ENCODE results near the gene RTP5. TPM values are rescaled to one million over a fixed set of nuclear protein-coding genes. Genes with fewer than 3 reads are reported as not detected.

RTP5 gene
- total RNA-seq, 1 donor from 2014 or later, result not detected

DNA sequence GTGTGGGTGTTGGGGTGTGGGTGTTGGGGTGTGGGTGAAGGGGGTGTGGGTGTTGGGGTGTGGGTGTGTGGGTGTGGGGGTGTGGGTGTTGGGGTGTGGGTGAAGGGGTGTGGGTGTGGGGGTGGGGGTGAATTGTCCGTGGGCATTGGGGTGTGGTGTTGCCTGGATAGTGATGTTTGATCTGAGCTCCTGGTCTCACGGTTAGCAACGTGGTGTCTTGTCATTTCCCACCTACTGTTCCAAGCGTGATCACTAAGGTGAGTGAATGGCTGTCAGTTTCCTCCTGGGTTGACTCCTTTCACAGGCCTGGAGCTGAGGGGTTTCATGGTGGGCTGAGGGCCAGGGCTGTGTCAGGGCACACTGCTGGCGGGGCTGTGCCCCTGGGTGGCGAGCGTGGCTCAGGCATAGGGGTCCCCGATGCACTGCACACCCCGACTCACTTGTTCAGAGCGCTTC, 27.2 kb downstream of the RTP5 start:
- TF ChIP-seq, protein P1, sequence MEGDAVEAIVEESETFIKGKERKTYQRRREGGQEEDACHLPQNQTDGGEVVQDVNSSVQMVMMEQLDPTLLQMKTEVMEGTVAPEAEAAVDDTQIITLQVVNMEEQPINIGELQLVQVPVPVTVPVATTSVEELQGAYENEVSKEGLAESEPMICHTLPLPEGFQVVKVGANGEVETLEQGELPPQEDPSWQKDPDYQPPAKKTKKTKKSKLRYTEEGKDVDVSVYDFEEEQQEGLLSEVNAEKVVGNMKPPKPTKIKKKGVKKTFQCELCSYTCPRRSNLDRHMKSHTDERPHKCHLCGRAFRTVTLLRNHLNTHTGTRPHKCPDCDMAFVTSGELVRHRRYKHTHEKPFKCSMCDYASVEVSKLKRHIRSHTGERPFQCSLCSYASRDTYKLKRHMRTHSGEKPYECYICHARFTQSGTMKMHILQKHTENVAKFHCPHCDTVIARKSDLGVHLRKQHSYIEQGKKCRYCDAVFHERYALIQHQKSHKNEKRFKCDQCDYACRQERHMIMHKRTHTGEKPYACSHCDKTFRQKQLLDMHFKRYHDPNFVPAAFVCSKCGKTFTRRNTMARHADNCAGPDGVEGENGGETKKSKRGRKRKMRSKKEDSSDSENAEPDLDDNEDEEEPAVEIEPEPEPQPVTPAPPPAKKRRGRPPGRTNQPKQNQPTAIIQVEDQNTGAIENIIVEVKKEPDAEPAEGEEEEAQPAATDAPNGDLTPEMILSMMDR (IDR thresholded peaks at IDR 0.05), result no peak
- no peak overlapping the region for H3K27ac ChIP-seq
- no peaks in the 10 kb centered on the region for H3K4me1 ChIP-seq
- no peaks in the 10 kb centered on the region for H3K27me3 ChIP-seq
- DNase-seq (peak; percentile 27), ATAC-seq (no peak)
- intact Hi-C loops (cut with DNase I), result no loop called here
- H3K9me3 ChIP-seq, result no peaks in the 10 kb centered on the region
- no peak overlapping the region for H3K4me3 ChIP-seq
- H3K36me3 ChIP-seq, result no peaks in the 10 kb centered on the region

DNA sequence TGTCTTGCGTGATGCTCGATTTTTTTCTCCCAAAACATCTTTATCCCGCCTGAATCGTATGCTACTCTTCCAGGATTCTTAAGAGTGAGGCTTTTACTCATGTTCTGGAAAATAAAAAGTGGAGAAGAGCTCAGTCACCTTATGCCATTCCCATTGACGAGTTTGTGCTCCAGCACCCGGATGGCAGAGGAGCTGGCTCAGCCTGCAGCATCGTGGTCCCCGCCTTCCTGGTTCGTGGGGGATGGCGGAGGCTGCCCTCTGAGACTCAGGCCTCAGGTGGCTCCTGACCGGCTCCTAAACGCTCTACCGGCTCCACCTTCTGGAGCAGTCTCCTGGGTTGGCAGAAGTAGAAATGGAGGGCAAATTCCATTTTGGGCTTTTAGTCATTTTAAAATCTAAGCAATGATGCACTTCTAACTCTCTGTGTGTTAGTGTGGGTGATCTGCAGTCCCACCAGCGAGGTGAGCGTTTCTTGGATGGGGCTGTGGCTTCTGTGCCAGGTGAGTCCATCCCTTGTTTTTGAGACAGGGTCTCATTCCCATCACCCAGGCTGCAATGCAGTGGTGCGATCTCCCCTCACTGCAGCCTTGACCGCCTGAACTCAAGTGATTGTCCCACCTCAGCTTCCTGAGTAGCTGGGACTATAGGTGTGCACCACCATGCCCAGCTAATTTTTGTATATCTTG, 27.8 kb downstream of the RTP5 start:
- intact Hi-C loops (cut with DNase I), result no loop called here
- no peaks in the 10 kb centered on the region for H3K4me1 ChIP-seq
- H3K4me3 ChIP-seq, result no peak overlapping the region
- DNase-seq (peak; percentile 39), ATAC-seq (no peak)
- H3K9me3 ChIP-seq, result no peaks in the 10 kb centered on the region
- no peaks in the 10 kb centered on the region for H3K36me3 ChIP-seq
- TF ChIP-seq, protein P1 (IDR thresholded peaks at IDR 0.05), result no peak
- no peaks in the 10 kb centered on the region for H3K27me3 ChIP-seq
- no peak overlapping the region for H3K27ac ChIP-seq

GRCh38 chr2:241898463-241899270, 29.1 kb downstream of the RTP5 start:
- TF ChIP-seq, protein P1 (IDR thresholded peaks at IDR 0.05), result no peak
- no peaks in the 10 kb centered on the region for H3K27me3 ChIP-seq
- H3K36me3 ChIP-seq, result no peaks in the 10 kb centered on the region

DNA sequence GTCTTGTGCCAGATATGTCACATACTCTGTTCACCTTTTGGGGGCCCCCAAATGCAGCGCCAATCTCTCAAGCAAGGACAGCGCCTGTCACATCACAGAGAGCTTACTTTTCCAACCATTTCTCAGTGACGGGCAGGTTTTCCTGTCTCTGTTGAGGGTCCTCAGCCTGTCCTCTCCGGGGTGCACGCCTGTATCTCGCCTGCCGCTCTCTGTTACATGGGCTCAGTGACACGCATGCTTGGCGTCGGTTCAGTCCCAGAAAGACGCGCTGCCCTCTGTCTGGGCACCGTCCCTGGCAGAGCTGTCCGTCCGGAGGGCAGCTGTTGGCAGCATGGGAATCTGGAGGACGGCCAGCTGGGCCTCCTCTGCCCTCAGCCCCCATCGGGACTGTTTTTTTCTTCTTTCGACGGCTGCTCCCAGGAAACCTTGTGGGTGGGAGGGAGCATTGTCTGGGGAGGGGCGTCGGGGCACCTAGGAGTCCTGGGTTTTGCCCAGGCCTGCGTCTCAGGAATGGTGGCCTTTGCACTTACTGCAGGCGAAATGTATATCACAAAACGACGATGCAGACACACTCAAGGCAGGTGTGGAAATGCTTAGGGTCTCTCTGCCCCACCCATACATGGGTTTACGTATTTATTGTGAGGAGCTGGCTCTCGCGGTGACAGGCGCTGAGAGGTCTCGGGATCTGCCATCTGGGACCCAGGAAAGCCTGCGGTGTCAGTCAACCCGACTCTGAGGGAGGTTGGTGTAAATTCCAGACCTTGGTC, 30.9 kb downstream of the RTP5 start:
- no peaks in the 10 kb centered on the region for H3K4me1 ChIP-seq
- no peaks in the 10 kb centered on the region for H3K27me3 ChIP-seq
- ATAC-seq (no peak), DNase-seq (peak; percentile 53)
- H3K36me3 ChIP-seq, result no peaks in the 10 kb centered on the region
- TF ChIP-seq, protein P1 (IDR thresholded peaks at IDR 0.05), result no peak
- H3K27ac ChIP-seq, result no peak overlapping the region
- no peaks in the 10 kb centered on the region for H3K9me3 ChIP-seq
- intact Hi-C loops (cut with DNase I), result no loop called here
- no peak overlapping the region for H3K4me3 ChIP-seq

More at GRCh38 chr2:241898463-241899270, 29.1 kb downstream of the RTP5 start:
- Histone ChIP-seq H3K4me1 (no peaks in the 10 kb centered on the region), H3K4me3 (no peak overlapping the region), H3K9me3 (no peaks in the 10 kb centered on the region), H3K27ac (no peak overlapping the region)
- ATAC-seq (no peak), DNase-seq (peak; percentile 50)
- intact Hi-C loops (cut with DNase I), result no loop called here

DNA sequence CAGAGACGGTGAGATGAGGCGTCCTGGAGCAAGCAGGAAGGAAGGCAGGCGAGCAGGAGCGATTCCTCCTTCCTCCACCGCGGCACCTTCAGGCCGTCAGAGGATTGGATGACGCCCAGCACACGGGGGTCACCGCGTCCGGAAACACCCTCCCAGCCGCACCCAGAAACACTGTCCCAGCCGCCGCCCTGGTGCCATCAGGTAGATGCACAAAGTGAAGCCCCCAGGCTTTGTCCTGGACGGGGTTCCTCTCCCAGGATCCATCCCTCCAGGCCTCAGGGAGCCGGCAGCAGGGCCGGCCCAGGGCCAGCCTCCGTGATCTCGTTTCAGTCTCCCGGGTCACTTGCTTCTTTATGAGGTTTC, 31.5 kb downstream of the RTP5 start:
- Histone ChIP-seq H3K4me3 (no peak overlapping the region), H3K9me3 (no peaks in the 10 kb centered on the region), H3K4me1 (no peaks in the 10 kb centered on the region), H3K36me3 (no peaks in the 10 kb centered on the region), H3K27ac (no peak overlapping the region), H3K27me3 (no peaks in the 10 kb centered on the region)
- TF ChIP-seq, protein P1 (IDR thresholded peaks at IDR 0.05), result no peak
- ATAC-seq, result no peak
- peak; percentile 55 for DNase-seq
- intact Hi-C loops (cut with DNase I), result no loop called here

Measured in upper lobe of right lung (tissue), 1 donor.